Measurements from ENCODE around the gene FBXW4. TPM values are rescaled to one million over a fixed set of nuclear protein-coding genes. Genes with fewer than 3 reads are reported as not detected.
A peak's percentile ranks its signal among the peaks of the same experiment; 100 is the strongest.

FBXW4 gene
- total and polyA plus RNA-seq, 10 of the 15 experiments (the other 5 are each of a cell fraction or from before 2014, with no cell fraction given): 5.7 to 42.0 (median 27.5) TPM

- TF ChIP-seq ZNF687 (IDR thresholded peaks at IDR 0.05) (no peak), ATF3 (IDR thresholded peaks at IDR 0.05; ENCODE audit: borderline replicate concordance, extremely low read depth, low read depth, low read length) (no peak), ZBED1 (IDR thresholded peaks at IDR 0.05; ENCODE audit: borderline replicate concordance) (no peak), NFYB (IDR thresholded peaks at IDR 0.05; ENCODE audit: insufficient read depth, low read depth, low read length) (no peak)
Measured at GRCh38 chr10:101710793-101711192, 15.8 kb upstream of the FBXW4 start (continued).

- DNase-seq (ENCODE audit: low read depth, low spot score) (no peak), FAIRE-seq (peak; percentile 23), ATAC-seq (peak; percentile 50; the same call in 2 of the 3 replicates)
- in situ Hi-C loops (cut with MboI): no loop called here
- Histone ChIP-seq H3K79me2 (ENCODE audit: control insufficient read depth, insufficient read depth, low read length) (no peaks in the 10 kb centered on the region), H3K4me3 (no peak overlapping the region), H3K4me2 (ENCODE audit: control insufficient read depth, insufficient read depth) (0 out of 2 replicates have a peak overlapping the region, but pooled peaks have one; percentile 60), H3K9ac (ENCODE audit: control insufficient read depth, insufficient read depth, low read length) (no peak overlapping the region), H3K9me3 (replicated peaks; ENCODE audit: control insufficient read depth, insufficient read depth, low read length) (no peaks in the 10 kb centered on the region), H4K20me1 (ENCODE audit: control insufficient read depth, insufficient read depth) (no peaks in the 10 kb centered on the region), H3K27me3 (replicated peaks in 1 of 2; ENCODE audit: control insufficient read depth in 2 of 2, insufficient read depth in 2 of 2, low read length in 1 of 2) (no peaks in the 10 kb centered on the region), H3K36me3 (ENCODE audit: control insufficient read depth in 2 of 2, insufficient read depth in 2 of 2, low read length in 1 of 2) (no peaks in the 10 kb centered on the region), H3K4me1 (ENCODE audit: control insufficient read depth, insufficient read depth, low read length) (no peaks in the 10 kb centered on the region), H2AFZ (ENCODE audit: control insufficient read depth, low read depth, low read length) (peak overlapping the region; percentile 45), H3K27ac (ENCODE audit: control insufficient read depth, insufficient read depth) (no peak overlapping the region)
- intact Hi-C loops (cut with micrococcal nuclease; ENCODE audit: unreplicated experiment): no loop called here
- RAD21 ChIA-PET (ENCODE audit: unreplicated experiment): interaction anchor here (0.5 to 0.6 kb wide), 2 partner anchors 8 to 88 kb away, joined by 3 read pairs; no protein-coding TSS in a partner anchor
- TF ChIP-seq ELK1 (IDR thresholded peaks at IDR 0.05; ENCODE audit: low read depth, low read length) (no peak), CTCF (IDR thresholded peaks at IDR 0.05 in 2 of 3, conservative IDR thresholded peaks at IDR 0.05 in 1 of 3; ENCODE audit: control insufficient read depth in 2 of 3, extremely low read depth in 1 of 3, insufficient read depth in 1 of 3, low read depth in 3 of 3, low read length in 3 of 3) (peak; percentile 3 to 16 (median 11); a peak in 2 of 6 replicates)
- 44% methylated on average over 9 of the region's 9 CpGs for WGBS (ENCODE audit: insufficient coverage, insufficient replicate concordance, low lambda C conversion rate, missing lambda C conversion rate)
- SMC1A ChIA-PET (ENCODE audit: uncharacterized antibody, unreplicated experiment): interaction anchor here (0.9 to 1.6 kb wide), 4 partner anchors 9 to 42 kb away, joined by 3 read pairs; no protein-coding TSS in a partner anchor
- no TSS peak for BruUV-seq (replicated peaks)
- CTCF ChIA-PET: interaction anchor here (0.6 to 1.8 kb wide), 3 partner anchors 22 to 107 kb away, joined by 4 to 6 read pairs (median 4); no protein-coding TSS in a partner anchor
- POLR2A ChIA-PET: interaction anchor here (0.6 kb wide), 1 partner anchor 413 kb away, joined by 6 read pairs; no protein-coding TSS in a partner anchor
Measured at GRCh38 chr10:101710059-101710695, 15.2 kb upstream of the FBXW4 start.

Measured in GM12878 (cell line).